Psoas muscle (tissue), 8 donors: ENCODE measurements around the gene IFT122. TPM values are rescaled to one million over a fixed set of nuclear protein-coding genes. Genes with fewer than 3 reads are reported as not detected.
"Not testable (repeated sequence)": the region's sequence is repeated elsewhere in the genome, so short reads cannot be mapped to it uniquely, and the experiment has no call there.

Source experiments
- ATAC-seq, 4 donors: fragments of 200-7000 bp; cut with Tn5 transposase; one replicate each; pipeline ENCODE4 v1.9.1; 2020; ENCODE audit warnings: moderate library complexity in 3 of 4, mild to moderate bottlenecking in 2 of 4
- DNase-seq, 2 donors: peaks; one replicate each; pipeline ENCODE4 v3.0.0-alpha.2; 2020
- H3K27ac ChIP-seq: fragments of 200-600 bp; one replicate; pipeline ENCODE4 v1.8.0; 2022
- H3K27me3 ChIP-seq, 3 donors: fragments of 200-600 bp in 1 of 3; one replicate each; pipeline versions ENCODE4 v1.6.1 to v1.8.0; 2013 to 2022; ENCODE audit warnings: low read length in 2 of 3, mild to moderate bottlenecking in 2 of 3, moderate library complexity in 1 of 3; ENCODE audit not compliant: insufficient read depth in 3 of 3
- H3K36me3 ChIP-seq, 2 donors: fragments of 200-600 bp in 1 of 2; one replicate each; pipeline versions ENCODE4 v1.6.1 to v1.8.0; 2013 to 2022; ENCODE audit warnings: low read depth in 1 of 2, mild to moderate bottlenecking in 1 of 2, moderate library complexity in 1 of 2; ENCODE audit not compliant: insufficient read depth in 1 of 2
- H3K4me1 ChIP-seq: fragments of 200-600 bp; one replicate; pipeline ENCODE4 v1.8.0; 2022
- H3K4me3 ChIP-seq: fragments of 200-600 bp; one replicate; pipeline ENCODE4 v1.8.0; 2022; ENCODE audit warnings: mild to moderate bottlenecking
- H3K9me3 ChIP-seq: fragments of 200-600 bp; one replicate; pipeline ENCODE4 v1.8.0; 2022
- CTCF ChIP-seq: fragments of 200-600 bp; IDR thresholded peaks from one replicate; pipeline ENCODE4 v1.8.0; 2022; ENCODE audit warnings: antibody characterized with exemption
- WGBS, 3 donors: extraction: QIAGEN DNeasy Blood & Tissue Kit; methylation state at CpG; one replicate each; pipeline versions ENCODE4 v1.1.6 to v1.1.7; 2013; 5-methylcytosine and 5-hydroxymethylcytosine counted together
- intact Hi-C, 2 donors: fragments of 100-400 bp; cut with DNase I; formaldehyde crosslinking; loops; one replicate each; pipeline versions ENCODE4 v1.11.0 to v1.14.2; 2022
- long read RNA-seq, 2 donors: library from polyadenylated mRNA; unstranded; transcript quantifications; one replicate each; pipeline ENCODE4 v2.0.0, GENCODE V29; 2021
- polyA plus RNA-seq, 3 donors: library from polyadenylated mRNA; stranded (reverse); fragments of 200-250 nt; gene quantifications; one replicate each; pipeline ENCODE4 v1.2.3, GENCODE V29; 2013
- total RNA-seq, 4 donors: library from RNA; stranded (reverse); fragmentation: NEBNext Ultra II Directional in 2 of 4; extraction: Animal tissue kit (Norgen Biotek cat#: 25700) in 2 of 4; gene quantifications; one replicate each; pipeline versions ENCODE4 v1.2.1 to v1.2.4, GENCODE V29; 2021 to 2023
- donor health status: healthy with polysubstance abuse.
- donor health status: DM: no; HTN: no; CAD: no; lungs with moderate emphysema.
- donor health status: Bipolar disorder and iron deficiency.
- donor health status: healthy.
- donor health status: DM: yes; HTN: yes; CAD: no.
- donor health status: DM: no; HTN: no; CAD: no.
- donor health status: DM: no; HTN: no; CAD: no.
- donor health status: DM: yes; HTN: yes; CAD: no.

Gene IFT122
- total RNA-seq = 1 to 10 TPM; 4.5 to 7.3 (median 5.7) TPM
- polyA plus RNA-seq = 1 to 10 TPM; 2.3 to 4.3 (median 3.2) TPM
- long read RNA-seq, donor 1, partial matches to known transcripts = 1 of 5 reads
- long read RNA-seq, donor 1, other reads (novel, unspliced or antisense) = 3 of 5 reads
- long read RNA-seq, donor 2, partial matches to known transcripts = 1 of 12 reads
- long read RNA-seq, donor 2, other reads (novel, unspliced or antisense) = 8 of 12 reads

GRCh38 chr3:129439817-129440617, at the start of gene IFT122, which contains the start of gene MBD4:
TSS of gene IFT122 (plus strand) at chr3:129440224. CDS start at chr3:129440331, 107 bp downstream.
TSS of gene MBD4 (minus strand) at chr3:129439948. CDS start at chr3:129439833, 115 bp downstream.
- intact Hi-C loops = loop anchor here in 1 of 2 donors (5.0 kb wide), 1 partner anchor 42 kb away; no protein-coding TSS in a partner anchor
- peaks cover 46% of the 10 kb centered on the region for H3K4me1 ChIP-seq
- peak; percentile 98 to 99 for DNase-seq
- peak within 1 kb of the TSS; percentile 95 for H3K4me3 ChIP-seq
- 0% methylated on average over 62 to 75 of the region's 75 CpGs for WGBS, 3 donors
- peak; percentile 95 to 97 (median 96) for ATAC-seq
- H3K36me3 ChIP-seq = peaks cover 0 to 31% of the 10 kb centered on the region in 2 donors
- H3K9me3 ChIP-seq = no peaks in the 10 kb centered on the region
- H3K27ac ChIP-seq = peak within 1 kb of the TSS; percentile 91
- H3K27me3 ChIP-seq = no peaks in the 10 kb centered on the region
- TF ChIP-seq CTCF = no peak

- WGBS, 3 donors = 78 to 80% (median 80%) methylated on average over 3 to 4 of the region's 4 CpGs
- ATAC-seq, H3K27me3 ChIP-seq, H3K9me3 ChIP-seq, intact Hi-C loops, H3K27ac ChIP-seq, H3K4me1 ChIP-seq, H3K4me3 ChIP-seq, DNase-seq: not testable (repeated sequence)
- H3K36me3 ChIP-seq = peaks cover 0 to 71% of the 10 kb centered on the region in 2 donors
Observed at GRCh38 chr3:129391583-129391982, 48.4 kb upstream of the IFT122 start.

DNA sequence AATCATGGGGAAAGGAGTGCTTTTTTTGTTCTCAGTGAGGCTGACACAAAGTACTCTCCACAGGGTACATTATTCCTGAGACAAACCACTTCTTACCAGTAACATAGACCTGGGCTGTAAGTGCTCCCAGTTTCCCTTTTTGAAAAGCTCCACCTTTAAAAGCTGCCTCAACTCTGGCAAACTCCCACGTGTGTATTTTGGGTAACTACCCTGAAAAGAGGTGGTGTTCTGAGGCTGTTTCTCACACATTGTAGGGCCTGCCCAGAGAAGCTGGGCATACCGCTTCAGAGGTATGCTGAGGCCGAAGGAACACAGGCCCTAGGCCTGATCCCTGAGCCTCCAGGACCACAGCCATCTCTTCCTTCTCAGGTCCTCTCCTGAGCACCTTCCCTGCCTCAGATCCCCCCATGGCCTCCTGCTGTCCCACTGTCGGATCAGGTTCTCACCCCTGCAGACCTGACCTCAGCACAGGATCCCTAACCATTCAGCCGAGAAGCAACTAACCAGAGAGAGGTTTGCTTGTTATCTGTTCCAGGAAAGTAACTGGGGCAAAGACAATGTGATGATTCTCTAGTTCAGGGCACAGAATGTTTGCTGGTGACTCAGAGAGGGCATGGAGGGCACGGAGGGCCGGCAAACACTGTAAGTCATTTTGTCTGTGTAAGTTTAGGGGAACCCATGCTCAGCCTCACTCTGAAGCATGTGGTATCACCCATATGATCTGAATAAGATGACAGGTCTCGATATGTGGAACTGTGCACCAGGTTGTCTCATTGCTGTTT, 47.7 kb upstream of the IFT122 start:
- intact Hi-C loops, H3K27ac ChIP-seq, DNase-seq, ATAC-seq, H3K4me1 ChIP-seq, H3K27me3 ChIP-seq, H3K9me3 ChIP-seq, H3K4me3 ChIP-seq: not testable (repeated sequence)
- WGBS, 3 donors = 83 to 90% (median 84%) methylated on average over 8 of the region's 8 CpGs
- H3K36me3 ChIP-seq = peaks cover 0 to 71% of the 10 kb centered on the region in 2 donors

DNA sequence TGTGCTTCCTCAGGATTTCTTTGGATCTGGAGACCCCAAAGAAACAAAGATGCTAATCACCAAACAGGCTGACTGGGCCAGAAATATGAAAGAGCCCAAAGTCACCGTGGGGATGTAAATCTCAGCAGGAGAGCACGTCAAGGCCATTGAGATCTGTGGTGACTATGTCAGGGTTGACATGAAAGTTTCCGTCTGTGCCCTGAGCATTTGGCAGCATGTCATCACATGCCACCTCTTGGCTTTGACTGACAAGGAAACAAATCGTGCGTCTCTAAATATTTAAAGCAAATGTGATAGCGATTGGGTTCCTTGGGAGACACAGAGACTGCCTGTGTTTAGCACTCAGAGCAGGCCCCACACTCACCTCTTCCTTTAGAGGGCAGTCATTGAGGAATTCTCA, 46.8 kb upstream of the IFT122 start:
- Histone ChIP-seq H3K9me3 (no peaks in the 10 kb centered on the region), H3K27me3 (no peaks in the 10 kb centered on the region), H3K27ac (no peak overlapping the region), H3K4me1 (peaks cover 9% of the 10 kb centered on the region), H3K4me3 (no peak overlapping the region), H3K36me3 (peaks cover 0 to 62% of the 10 kb centered on the region in 2 donors)
- ATAC-seq = no peak
- TF ChIP-seq CTCF = no peak
- intact Hi-C loops = no loop called here
- 42 to 63% (median 51%) methylated on average over 6 of the region's 6 CpGs for WGBS, 3 donors
- DNase-seq = no peak

DNA sequence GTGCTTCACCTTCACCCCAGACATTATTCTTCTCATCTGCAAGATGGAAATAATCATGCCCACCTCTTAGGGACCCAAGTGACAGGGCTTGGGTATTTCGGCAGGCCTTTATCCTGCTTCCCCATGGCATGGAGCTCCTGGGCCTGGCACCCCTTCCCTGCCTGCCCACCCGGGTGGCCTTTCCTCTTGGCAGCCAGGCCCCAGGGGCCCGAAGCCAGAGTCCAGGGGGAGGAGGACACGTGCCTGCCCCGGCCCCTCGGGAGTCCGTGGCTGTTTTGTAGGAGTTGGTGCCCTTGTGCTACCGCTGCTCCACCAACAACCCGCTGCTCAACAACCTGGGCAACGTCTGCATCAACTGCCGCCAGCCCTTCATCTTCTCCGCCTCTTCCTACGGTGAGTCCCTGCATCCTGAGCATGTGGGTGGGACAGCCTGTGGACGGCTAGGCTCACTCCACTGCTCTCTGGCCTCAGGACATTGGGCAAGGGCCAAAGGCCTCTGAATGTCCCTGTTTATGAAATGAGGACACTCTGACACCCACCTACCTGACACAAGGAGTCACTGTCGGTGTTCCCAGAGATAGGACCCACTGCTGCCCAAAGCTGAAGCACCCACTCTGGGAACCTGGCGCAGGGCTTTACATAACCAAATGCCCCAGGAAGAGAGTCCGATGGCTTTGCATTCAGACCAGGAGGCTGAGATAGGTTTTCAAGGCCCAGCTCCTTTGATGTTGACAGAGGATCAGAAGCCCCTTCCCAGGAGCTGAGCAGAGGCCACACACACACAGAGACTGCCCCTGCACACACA, 46.1 kb upstream of the IFT122 start:
- H3K27me3 ChIP-seq, H3K9me3 ChIP-seq, DNase-seq, H3K4me3 ChIP-seq, ATAC-seq, H3K27ac ChIP-seq, intact Hi-C loops: not testable (repeated sequence)
- 69 to 81% (median 75%) methylated on average over 7 to 14 of the region's 17 CpGs for WGBS, 3 donors
- Histone ChIP-seq H3K4me1 (peaks cover 12% of the 10 kb centered on the region), H3K36me3 (peaks cover 0 to 57% of the 10 kb centered on the region in 2 donors)
